T-cell (primary cell): ENCODE data around the gene KRTAP12-4. TPM values are rescaled to one million over a fixed set of nuclear protein-coding genes. Genes with fewer than 3 reads are reported as not detected.

ENCODE experiments used
- ATAC-seq, 4 experiments: fragments of 200-7000 bp in 3 of 4; fragments of 150-1000 bp in 1 of 4; cut with Tn5 transposase; replicated peaks in 1 of 4; 1 replicate in 3 of 4; 2 replicates in 1 of 4; pipeline ENCODE4 v1.10.0; 2021; ENCODE audit warnings: moderate library complexity in 3 of 4, mild to moderate bottlenecking in 2 of 4, moderate number of reproducible peaks in 1 of 4
- CTCF ChIA-PET, 2 donors: fragments of 300-600 bp; sonication (Branson Sonifier 250); formaldehyde crosslinking; loops; one replicate each; lab custom pipeline; 2022; ENCODE audit warnings: antibody characterized with exemption in 2 of 2; lab: Charles Lee
- POLR2A ChIA-PET, 2 donors: fragments of 300-600 bp; sonication (Branson Sonifier 250); formaldehyde crosslinking; loops; one replicate each; lab custom pipeline; 2022; ENCODE audit warnings: antibody characterized with exemption in 2 of 2; lab: Charles Lee
- DNase-seq, 35 experiments: peaks; one replicate each; pipeline versions ENCODE4 v3.0.0 to v3.0.0-alpha.2; 2013 to 2023
- H3K27ac ChIP-seq: one replicate; pipeline ENCODE4 v1.5.1; 2013; ENCODE audit warnings: low read length
- H3K27me3 ChIP-seq, 2 experiments: replicated peaks in 1 of 2; 1 replicate in 1 of 2; 2 replicates in 1 of 2; pipeline versions ENCODE4 v1.6.1 to v1.7.0; 2013; ENCODE audit warnings: low read length in 1 of 2, mixed read lengths in 1 of 2; ENCODE audit not compliant: control insufficient read depth in 2 of 2, insufficient read depth in 2 of 2; ENCODE audit errors: extremely low read depth in 1 of 2
- H3K36me3 ChIP-seq, 2 donors: 1 replicate in 1 of 2; 2 replicates in 1 of 2; pipeline versions ENCODE4 v1.6.1 to v1.7.0; 2013; ENCODE audit warnings: low read length in 1 of 2; ENCODE audit not compliant: control insufficient read depth in 2 of 2, insufficient read depth in 1 of 2; ENCODE audit errors: extremely low read depth in 1 of 2
- H3K4me1 ChIP-seq, 2 experiments: 1 replicate in 1 of 2; 2 replicates in 1 of 2; pipeline versions ENCODE4 v1.6.1 to v1.7.0; 2013; ENCODE audit warnings: low read length in 2 of 2, mixed read lengths in 1 of 2; ENCODE audit not compliant: insufficient read depth in 2 of 2, control insufficient read depth in 1 of 2; ENCODE audit errors: extremely low read depth in 1 of 2
- H3K4me3 ChIP-seq, 2 donors: 1 replicate in 1 of 2; 2 replicates in 1 of 2; pipeline versions ENCODE4 v1.5.1 to v1.7.0; 2013; ENCODE audit warnings: mild to moderate bottlenecking in 2 of 2, low read length in 1 of 2, moderate library complexity in 1 of 2; ENCODE audit not compliant: control insufficient read depth in 1 of 2; ENCODE audit errors: extremely low read depth in 1 of 2
- H3K9me3 ChIP-seq: 2 replicates; pipeline ENCODE4 v1.7.0; 2013
- H3K27ac Mint-ChIP-seq, 2 donors: one replicate each; pipeline ENCODE4 v1.8.0; 2020 to 2021; ENCODE audit warnings: mild to moderate bottlenecking in 2 of 2, mixed read lengths in 2 of 2
- H3K27me3 Mint-ChIP-seq, 2 donors: one replicate each; pipeline ENCODE4 v1.8.0; 2021 to 2022; ENCODE audit warnings: mixed read lengths in 2 of 2
- H3K36me3 Mint-ChIP-seq: one replicate; pipeline ENCODE4 v1.8.0; 2021; ENCODE audit warnings: mixed read lengths
- H3K4me1 Mint-ChIP-seq, 3 donors: one replicate each; pipeline ENCODE4 v1.8.0; 2020 to 2022; ENCODE audit warnings: mixed read lengths in 3 of 3, mild to moderate bottlenecking in 1 of 3
- H3K4me3 Mint-ChIP-seq, 3 donors: one replicate each; pipeline ENCODE4 v1.8.0; 2020 to 2022; ENCODE audit warnings: mild to moderate bottlenecking in 3 of 3, mixed read lengths in 3 of 3, moderate library complexity in 3 of 3
- H3K9me3 Mint-ChIP-seq, 3 donors: one replicate each; pipeline ENCODE4 v1.8.0; 2020 to 2022; ENCODE audit warnings: mixed read lengths in 3 of 3
- WGBS: methylation state at CpG from one replicate; pipeline ENCODE4 v1.1.5; 2013; ENCODE audit warnings: missing lambda C conversion rate; ENCODE audit not compliant: insufficient coverage; 5-methylcytosine and 5-hydroxymethylcytosine counted together
- total RNA-seq, 35 experiments: library from RNA in 6 of 35; stranded (reverse) in 6 of 35; fragments of 120-200 nt in 1 of 35; gene quantifications; one replicate each; pipeline versions ENCODE4 v1.2.1 to v1.2.4 and lab custom pipeline; 2013 to 2026

Gene KRTAP12-4
- total RNA-seq, 5 donors from 2014 or later (not counting 1 experiment from before 2014, with no cell fraction given): not detected

GRCh38 chr21:44684077-44684476, 29.6 kb upstream of the KRTAP12-4 start:
- H3K4me1 Mint-ChIP-seq: peaks cover 2 to 9% (median 3%) of the 10 kb centered on the region in 3 donors
- no peaks in the 10 kb centered on the region for H3K9me3 Mint-ChIP-seq
- POLR2A ChIA-PET: no interaction called here
- H3K9me3 ChIP-seq: no peaks in the 10 kb centered on the region
- no peak for DNase-seq
- no peak overlapping the region for H3K4me3 ChIP-seq
- no peak for ATAC-seq
- WGBS: 82% methylated on average over 7 of the region's 7 CpGs
- H3K4me3 Mint-ChIP-seq: no peak overlapping the region
- no peaks in the 10 kb centered on the region for H3K4me1 ChIP-seq
- peaks cover 10 to 20% of the 10 kb centered on the region in 2 donors for H3K27me3 Mint-ChIP-seq
- no peaks in the 10 kb centered on the region for H3K36me3 Mint-ChIP-seq
- H3K27me3 ChIP-seq: peaks cover 0 to 23% of the 10 kb centered on the region in 2 experiments
- CTCF ChIA-PET: no interaction called here
- H3K36me3 ChIP-seq: no peaks in the 10 kb centered on the region
- H3K27ac Mint-ChIP-seq: no peak overlapping the region
- H3K27ac ChIP-seq: no peak overlapping the region

- no peak overlapping the region for H3K27ac Mint-ChIP-seq
- Histone ChIP-seq H3K4me3 (no peak overlapping the region), H3K27ac (no peak overlapping the region), H3K4me1 (no peaks in the 10 kb centered on the region), H3K9me3 (no peaks in the 10 kb centered on the region), H3K36me3 (no peaks in the 10 kb centered on the region), H3K27me3 (peaks cover 0 to 16% of the 10 kb centered on the region in 2 experiments)
- H3K9me3 Mint-ChIP-seq: no peaks in the 10 kb centered on the region
- peaks cover 10 to 19% of the 10 kb centered on the region in 2 donors for H3K27me3 Mint-ChIP-seq
- H3K36me3 Mint-ChIP-seq: no peaks in the 10 kb centered on the region
- CTCF ChIA-PET: no interaction called here
- ATAC-seq (no peak), DNase-seq (no peak)
- peaks cover 2 to 9% (median 3%) of the 10 kb centered on the region in 3 donors for H3K4me1 Mint-ChIP-seq
- H3K4me3 Mint-ChIP-seq: no peak overlapping the region
- WGBS: 86% methylated on average over 12 of the region's 15 CpGs
- POLR2A ChIA-PET: no interaction called here
Observed at GRCh38 chr21:44682580-44683151, 28.2 kb upstream of the KRTAP12-4 start.

- no peak for DNase-seq
- Histone ChIP-seq H3K27ac (no peak within 1 kb of the TSS), H3K36me3 (no peaks in the 10 kb centered on the region), H3K27me3 (peaks cover 0 to 10% of the 10 kb centered on the region in 2 experiments), H3K9me3 (no peaks in the 10 kb centered on the region), H3K4me3 (no peak within 1 kb of the TSS), H3K4me1 (no peaks in the 10 kb centered on the region)
- Mint-ChIP-seq H3K4me3 (no peak within 1 kb of the TSS), H3K27ac (no peak within 1 kb of the TSS), H3K36me3 (no peaks in the 10 kb centered on the region), H3K9me3 (no peaks in the 10 kb centered on the region), H3K27me3 (peaks cover 10 to 14% of the 10 kb centered on the region in 2 donors), H3K4me1 (peaks cover 2 to 9% (median 3%) of the 10 kb centered on the region in 3 donors)
- POLR2A ChIA-PET: no interaction called here
- no peak for ATAC-seq
- 83% methylated on average over 19 of the region's 23 CpGs for WGBS
- CTCF ChIA-PET: no interaction called here
Observed at GRCh38 chr21:44681861-44682579, 27.6 kb upstream of the KRTAP12-4 start, which contains the start of gene KRTAP12-1. Gene KRTAP12-1 (minus strand): TSS chr21:44682163. CDS start chr21:44682123, 40 bp downstream.

GRCh38 chr21:44681152-44681551, 26.7 kb upstream of the KRTAP12-4 start:
- Mint-ChIP-seq H3K27ac (no peak overlapping the region), H3K27me3 (peaks cover 6 to 8% of the 10 kb centered on the region in 2 donors)
- CTCF ChIA-PET: no interaction called here

GRCh38 chr21:44677881-44678280, 23.4 kb upstream of the KRTAP12-4 start:
- Histone ChIP-seq H3K27me3 (no peaks in the 10 kb centered on the region), H3K27ac (no peak overlapping the region), H3K9me3 (peaks cover 4% of the 10 kb centered on the region), H3K4me1 (no peaks in the 10 kb centered on the region), H3K4me3 (no peak overlapping the region), H3K36me3 (no peaks in the 10 kb centered on the region)
- DNase-seq (no peak), ATAC-seq (no peak)
- Mint-ChIP-seq H3K27me3 (peaks cover 0 to 4% of the 10 kb centered on the region in 2 donors), H3K36me3 (peaks cover 2% of the 10 kb centered on the region), H3K4me3 (no peak overlapping the region), H3K9me3 (peaks cover 3 to 17% (median 8%) of the 10 kb centered on the region in 3 donors), H3K27ac (no peak overlapping the region), H3K4me1 (no peaks in the 10 kb centered on the region)
- POLR2A ChIA-PET: no interaction called here
- 95% methylated on average over 3 of the region's 13 CpGs for WGBS
- CTCF ChIA-PET: no interaction called here

More at GRCh38 chr21:44681152-44681551, 26.7 kb upstream of the KRTAP12-4 start:
- POLR2A ChIA-PET: no interaction called here
- no peaks in the 10 kb centered on the region for H3K36me3 ChIP-seq
- no peak overlapping the region for H3K27ac ChIP-seq
- no peak for DNase-seq
- no peaks in the 10 kb centered on the region for H3K9me3 ChIP-seq
- no peaks in the 10 kb centered on the region for H3K36me3 Mint-ChIP-seq
- peaks cover 0 to 2% of the 10 kb centered on the region in 2 experiments for H3K27me3 ChIP-seq
- no peaks in the 10 kb centered on the region for H3K9me3 Mint-ChIP-seq
- H3K4me3 Mint-ChIP-seq: no peak overlapping the region
- H3K4me1 ChIP-seq: no peaks in the 10 kb centered on the region
- peaks cover 0 to 6% (median 3%) of the 10 kb centered on the region in 3 donors for H3K4me1 Mint-ChIP-seq
- no peak for ATAC-seq
- no peak overlapping the region for H3K4me3 ChIP-seq
- 83% methylated on average over 7 of the region's 11 CpGs for WGBS

- Histone ChIP-seq H3K4me3 (no peak overlapping the region), H3K4me1 (no peaks in the 10 kb centered on the region), H3K27me3 (peaks cover 0 to 7% of the 10 kb centered on the region in 2 experiments), H3K27ac (no peak overlapping the region), H3K9me3 (peaks cover 4% of the 10 kb centered on the region), H3K36me3 (no peaks in the 10 kb centered on the region)
- H3K36me3 Mint-ChIP-seq: peaks cover 11% of the 10 kb centered on the region
- H3K9me3 Mint-ChIP-seq: peaks cover 9 to 41% (median 20%) of the 10 kb centered on the region in 3 donors
- DNase-seq (no peak), ATAC-seq (no peak)
- peaks cover 0 to 2% of the 10 kb centered on the region in 2 donors for H3K27me3 Mint-ChIP-seq
- POLR2A ChIA-PET: no interaction called here
- no CpG with 5 or more reads among the region's 1 CpG for WGBS
- no peak overlapping the region for H3K27ac Mint-ChIP-seq
- no peak overlapping the region for H3K4me3 Mint-ChIP-seq
- H3K4me1 Mint-ChIP-seq: no peaks in the 10 kb centered on the region
- CTCF ChIA-PET: no interaction called here
Observed at GRCh38 chr21:44671911-44672310, 17.5 kb upstream of the KRTAP12-4 start.
